ENCODE data around the gene STX1A. TPM values are rescaled to one million over a fixed set of nuclear protein-coding genes. Genes with fewer than 3 reads are reported as not detected.

STX1A gene
- total RNA-seq, 1 donor from 2014 or later = 27.3 TPM

DNA sequence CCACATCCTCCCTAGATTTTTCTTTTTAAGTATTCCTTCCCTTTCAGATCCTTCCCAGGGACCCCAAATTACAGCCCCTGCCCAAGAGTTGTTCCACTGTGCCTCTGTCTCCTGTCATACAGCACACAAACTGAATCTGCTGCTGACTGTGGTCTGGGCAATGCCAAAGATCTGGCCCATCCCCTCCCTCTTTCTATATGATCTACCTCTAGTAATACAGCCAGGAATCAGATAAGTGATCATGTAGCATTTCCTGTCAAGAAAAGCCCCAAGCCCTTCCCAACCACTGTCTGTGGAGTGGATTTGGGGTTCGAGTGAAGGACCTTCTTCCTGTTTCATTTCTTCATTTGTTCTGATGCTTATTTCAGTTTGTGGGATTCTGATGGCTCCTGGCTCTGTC lies 6.7 kb downstream of the STX1A start:
- Mint-ChIP-seq H3K9me3 (no peaks in the 10 kb centered on the region), H3K27ac (no peak overlapping the region), H3K4me1 (ENCODE audit: unreplicated experiment) (peaks cover 14% of the 10 kb centered on the region), H3K4me3 (no peak overlapping the region), H3K27me3 (no peaks in the 10 kb centered on the region), H3K36me3 (no peaks in the 10 kb centered on the region)
- DNase-seq (ENCODE audit: extremely low spot score, unreplicated experiment) = no peak
- no peak for TF ChIP-seq CTCF (conservative IDR thresholded peaks at IDR 0.05)

GRCh38 chr7:73708961-73709549 lies 10.4 kb downstream of the STX1A start:
- no peak for DNase-seq (ENCODE audit: extremely low spot score, unreplicated experiment)
- no peak for TF ChIP-seq CTCF (conservative IDR thresholded peaks at IDR 0.05)
- no peak overlapping the region for H3K27ac Mint-ChIP-seq
- no peaks in the 10 kb centered on the region for H3K36me3 Mint-ChIP-seq
- no peaks in the 10 kb centered on the region for H3K4me1 Mint-ChIP-seq (ENCODE audit: unreplicated experiment)
- no peaks in the 10 kb centered on the region for H3K9me3 Mint-ChIP-seq
- H3K27me3 Mint-ChIP-seq = no peaks in the 10 kb centered on the region
- no peak overlapping the region for H3K4me3 Mint-ChIP-seq

GRCh38 chr7:73707045-73707631 lies 12.3 kb downstream of the STX1A start:
- no peak overlapping the region for H3K27ac Mint-ChIP-seq

DNA sequence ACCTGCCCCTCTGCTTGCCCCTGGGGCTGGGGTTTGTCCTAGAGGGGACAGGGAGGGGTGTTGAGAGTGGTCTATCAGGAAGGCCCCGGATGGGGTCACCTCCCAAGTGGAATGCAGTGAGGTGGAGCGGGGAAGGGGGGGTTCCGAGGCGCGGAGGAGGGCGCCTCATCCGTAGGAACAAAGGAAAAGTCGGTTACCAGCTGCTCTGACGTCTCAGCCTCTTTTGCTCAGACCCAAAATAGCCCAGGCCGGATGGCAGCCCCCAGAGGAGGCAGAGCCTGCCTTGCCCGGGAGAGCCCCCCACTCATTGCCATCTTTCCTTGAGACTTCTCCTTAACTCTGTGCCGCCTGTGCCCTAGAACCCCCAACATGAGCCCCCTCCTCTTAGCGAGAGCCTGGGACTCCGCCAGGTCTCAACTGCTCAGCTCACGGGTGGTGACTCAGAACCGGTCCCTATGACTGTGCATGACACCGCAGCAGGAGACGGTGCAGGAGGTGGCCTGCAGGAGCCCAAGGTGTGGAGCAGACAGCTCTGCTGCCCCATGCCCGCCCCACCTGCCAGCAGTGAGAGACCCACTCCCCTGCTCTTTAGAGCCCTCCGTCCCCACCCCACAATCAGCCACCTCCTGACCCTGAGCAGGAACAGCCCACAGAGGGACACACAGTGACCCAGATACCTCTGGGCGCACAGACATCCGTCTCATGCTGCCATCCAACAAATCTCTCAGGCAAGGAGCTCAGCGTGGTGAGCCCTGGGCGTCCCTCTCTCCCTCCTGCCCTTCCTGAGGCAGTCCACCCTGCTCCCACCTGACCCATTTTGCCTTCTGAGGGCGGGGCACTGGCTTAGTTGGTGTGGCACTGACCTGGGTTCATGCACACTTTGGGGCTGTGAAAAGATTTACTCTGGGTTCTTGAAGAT lies 13.1 kb downstream of the STX1A start:
- Mint-ChIP-seq H3K4me1 (ENCODE audit: unreplicated experiment) (peaks cover 9% of the 10 kb centered on the region), H3K36me3 (peaks cover 9% of the 10 kb centered on the region), H3K9me3 (no peaks in the 10 kb centered on the region), H3K27me3 (no peaks in the 10 kb centered on the region), H3K4me3 (no peak overlapping the region), H3K27ac (no peak overlapping the region)
- DNase-seq (ENCODE audit: extremely low spot score, unreplicated experiment) = no peak
- TF ChIP-seq CTCF (conservative IDR thresholded peaks at IDR 0.05) = no peak

More at GRCh38 chr7:73707045-73707631, 12.3 kb downstream of the STX1A start:
- peaks cover 3% of the 10 kb centered on the region for H3K4me1 Mint-ChIP-seq (ENCODE audit: unreplicated experiment)
- H3K27me3 Mint-ChIP-seq = no peaks in the 10 kb centered on the region
- DNase-seq (ENCODE audit: extremely low spot score, unreplicated experiment) = no peak
- H3K9me3 Mint-ChIP-seq = no peaks in the 10 kb centered on the region
- no peak overlapping the region for H3K4me3 Mint-ChIP-seq
- TF ChIP-seq CTCF (conservative IDR thresholded peaks at IDR 0.05) = no peak
- peaks cover 2% of the 10 kb centered on the region for H3K36me3 Mint-ChIP-seq

DNA sequence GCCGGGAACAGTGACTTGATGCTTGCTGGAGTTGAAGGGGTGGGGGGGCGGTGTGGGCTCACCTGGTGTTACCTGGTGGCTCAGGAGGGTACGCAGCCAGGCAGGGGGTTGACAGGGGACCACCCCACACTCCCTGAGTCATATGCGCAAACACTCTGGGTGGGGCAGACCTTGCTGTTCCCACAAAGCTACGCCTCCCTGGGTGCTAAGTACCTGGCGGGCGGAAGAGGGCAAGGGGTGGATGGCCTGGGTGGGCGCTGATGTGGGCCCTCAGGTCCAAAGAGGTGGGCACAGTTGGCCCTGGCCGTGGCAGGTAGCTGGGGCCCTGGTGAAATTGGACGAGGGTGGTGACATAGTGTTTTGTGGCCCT lies 13.9 kb downstream of the STX1A start:
- no peaks in the 10 kb centered on the region for H3K9me3 Mint-ChIP-seq
- H3K27ac Mint-ChIP-seq = no peak overlapping the region
- H3K4me3 Mint-ChIP-seq = no peak overlapping the region
- peaks cover 9% of the 10 kb centered on the region for H3K36me3 Mint-ChIP-seq
- H3K27me3 Mint-ChIP-seq = no peaks in the 10 kb centered on the region
- DNase-seq (ENCODE audit: extremely low spot score, unreplicated experiment) = no peak
- H3K4me1 Mint-ChIP-seq (ENCODE audit: unreplicated experiment) = peaks cover 10% of the 10 kb centered on the region
- no peak for TF ChIP-seq CTCF (conservative IDR thresholded peaks at IDR 0.05)
